Endodermal cell (in vitro differentiated cells): ENCODE results near the gene TDRD7. TPM values are rescaled to one million over a fixed set of nuclear protein-coding genes. Genes with fewer than 3 reads are reported as not detected.

Experiments used
- DNase-seq: peaks from one replicate; pipeline ENCODE4 v3.0.0-alpha.2; 2017
- H3K27ac ChIP-seq: 2 replicates; pipeline ENCODE4 v1.5.1; 2013; ENCODE audit warnings: mild to moderate bottlenecking, low read depth, low read length, moderate library complexity
- H3K27me3 ChIP-seq: 2 replicates; pipeline ENCODE4 v1.6.1; 2013; ENCODE audit warnings: mild to moderate bottlenecking, low read length, moderate library complexity; ENCODE audit not compliant: insufficient read depth, control insufficient read depth, poor library complexity, severe bottlenecking
- H3K36me3 ChIP-seq: 2 replicates; pipeline ENCODE4 v1.7.0; 2013; ENCODE audit warnings: mild to moderate bottlenecking, low read length, moderate library complexity; ENCODE audit not compliant: control insufficient read depth, insufficient read depth
- H3K4me1 ChIP-seq: one replicate; pipeline ENCODE4 v1.7.0; 2013; ENCODE audit warnings: low read length; ENCODE audit not compliant: control insufficient read depth, insufficient read depth
- H3K4me3 ChIP-seq: 2 replicates; pipeline ENCODE4 v1.5.1; 2013; ENCODE audit warnings: mild to moderate bottlenecking, low read length, moderate library complexity
- H3K9ac ChIP-seq: 2 replicates; pipeline ENCODE4 v1.6.1; 2013; ENCODE audit warnings: mild to moderate bottlenecking, low read length, moderate library complexity; ENCODE audit not compliant: poor library complexity, severe bottlenecking; ENCODE audit errors: extremely low read depth
- H3K9me3 ChIP-seq: 2 replicates; pipeline ENCODE4 v1.6.1; 2013; ENCODE audit warnings: mild to moderate bottlenecking, low read length, moderate library complexity; ENCODE audit not compliant: control insufficient read depth
- H3K27ac Mint-ChIP-seq: 2 replicates; pipeline ENCODE4 v1.8.0; 2020; ENCODE audit warnings: mixed read lengths
- H3K27me3 Mint-ChIP-seq: 2 replicates; pipeline ENCODE4 v1.8.0; 2021; ENCODE audit warnings: mild to moderate bottlenecking, mixed read lengths; ENCODE audit not compliant: insufficient read depth
- H3K36me3 Mint-ChIP-seq: 2 replicates; pipeline ENCODE4 v1.8.0; 2020; ENCODE audit warnings: low read depth, mixed read lengths
- H3K4me1 Mint-ChIP-seq: 2 replicates; pipeline ENCODE4 v1.8.0; 2020; ENCODE audit warnings: mixed read lengths
- H3K4me3 Mint-ChIP-seq: 2 replicates; pipeline ENCODE4 v1.8.0; 2020; ENCODE audit warnings: mild to moderate bottlenecking, moderate library complexity, mixed read lengths
- H3K9me3 Mint-ChIP-seq: 2 replicates; pipeline ENCODE4 v1.8.0; 2020; ENCODE audit warnings: mild to moderate bottlenecking, mixed read lengths
- WGBS, 2 experiments: methylation state at CpG; one replicate each; pipeline versions ENCODE4 v1.1.5 to v1.1.7; 2013; ENCODE audit warnings: missing lambda C conversion rate in 2 of 2, mixed read lengths in 1 of 2; ENCODE audit not compliant: insufficient coverage in 1 of 2, insufficient read length in 1 of 2; 5-methylcytosine and 5-hydroxymethylcytosine counted together
- total RNA-seq, 2 donors: library from RNA; stranded (reverse); fragmentation: NEBNext Ultra II Directional in 1 of 2; extraction: Animal tissue kit (Norgen Biotek cat#: 25700) in 1 of 2; gene quantifications; 2 replicates in 1 of 2; 3 replicates in 1 of 2; pipeline ENCODE4 v1.2.1, GENCODE V29; 2021
- TF ChIP-seq, protein P1 (sequence below): fragments of 200-600 bp; sonication (generic); conservative IDR thresholded peaks from 2 replicates; pipeline ENCODE4 v1.5.0; 2021; ENCODE audit warnings: antibody characterized with exemption, mild to moderate bottlenecking

The TDRD7 gene
- total RNA-seq, 2 donors from 2014 or later = 25.9 to 31.9 TPM

DNA sequence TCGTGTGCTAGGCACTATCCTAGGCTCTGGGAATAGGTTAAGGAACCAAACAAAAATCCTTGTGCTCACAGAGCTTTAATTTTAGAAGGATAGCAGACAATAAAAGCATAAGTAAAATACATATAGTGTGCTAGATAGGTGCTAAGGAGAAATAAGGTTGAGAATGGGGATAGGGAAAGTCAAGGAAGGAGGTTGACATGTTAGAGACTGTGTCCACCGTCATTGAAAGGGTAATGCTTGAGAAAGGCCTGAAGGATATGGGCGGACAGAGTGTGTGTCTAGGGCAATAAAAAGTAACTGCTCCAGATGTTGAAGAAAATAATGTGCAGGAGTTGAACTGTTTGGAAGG is 482 bp upstream of the TDRD7 start:
- Mint-ChIP-seq H3K36me3 (no peaks in the 10 kb centered on the region), H3K4me1 (peaks cover 46% of the 10 kb centered on the region), H3K9me3 (peaks cover 6% of the 10 kb centered on the region), H3K27me3 (peaks cover 15% of the 10 kb centered on the region), H3K27ac (no peak overlapping the region), H3K4me3 (peak overlapping the region; percentile 82)
- WGBS, 2 experiments = 32 to 52% methylated on average over 2 to 3 of the region's 3 CpGs
- Histone ChIP-seq H3K27ac (no peak overlapping the region), H3K36me3 (no peaks in the 10 kb centered on the region), H3K27me3 (no peaks in the 10 kb centered on the region), H3K9me3 (peaks cover 8% of the 10 kb centered on the region), H3K4me1 (peaks cover 7% of the 10 kb centered on the region), H3K9ac (no peak overlapping the region), H3K4me3 (peak overlapping the region; percentile 93)
- TF ChIP-seq, protein P1, sequence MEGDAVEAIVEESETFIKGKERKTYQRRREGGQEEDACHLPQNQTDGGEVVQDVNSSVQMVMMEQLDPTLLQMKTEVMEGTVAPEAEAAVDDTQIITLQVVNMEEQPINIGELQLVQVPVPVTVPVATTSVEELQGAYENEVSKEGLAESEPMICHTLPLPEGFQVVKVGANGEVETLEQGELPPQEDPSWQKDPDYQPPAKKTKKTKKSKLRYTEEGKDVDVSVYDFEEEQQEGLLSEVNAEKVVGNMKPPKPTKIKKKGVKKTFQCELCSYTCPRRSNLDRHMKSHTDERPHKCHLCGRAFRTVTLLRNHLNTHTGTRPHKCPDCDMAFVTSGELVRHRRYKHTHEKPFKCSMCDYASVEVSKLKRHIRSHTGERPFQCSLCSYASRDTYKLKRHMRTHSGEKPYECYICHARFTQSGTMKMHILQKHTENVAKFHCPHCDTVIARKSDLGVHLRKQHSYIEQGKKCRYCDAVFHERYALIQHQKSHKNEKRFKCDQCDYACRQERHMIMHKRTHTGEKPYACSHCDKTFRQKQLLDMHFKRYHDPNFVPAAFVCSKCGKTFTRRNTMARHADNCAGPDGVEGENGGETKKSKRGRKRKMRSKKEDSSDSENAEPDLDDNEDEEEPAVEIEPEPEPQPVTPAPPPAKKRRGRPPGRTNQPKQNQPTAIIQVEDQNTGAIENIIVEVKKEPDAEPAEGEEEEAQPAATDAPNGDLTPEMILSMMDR = no peak
- no peak for DNase-seq

DNA sequence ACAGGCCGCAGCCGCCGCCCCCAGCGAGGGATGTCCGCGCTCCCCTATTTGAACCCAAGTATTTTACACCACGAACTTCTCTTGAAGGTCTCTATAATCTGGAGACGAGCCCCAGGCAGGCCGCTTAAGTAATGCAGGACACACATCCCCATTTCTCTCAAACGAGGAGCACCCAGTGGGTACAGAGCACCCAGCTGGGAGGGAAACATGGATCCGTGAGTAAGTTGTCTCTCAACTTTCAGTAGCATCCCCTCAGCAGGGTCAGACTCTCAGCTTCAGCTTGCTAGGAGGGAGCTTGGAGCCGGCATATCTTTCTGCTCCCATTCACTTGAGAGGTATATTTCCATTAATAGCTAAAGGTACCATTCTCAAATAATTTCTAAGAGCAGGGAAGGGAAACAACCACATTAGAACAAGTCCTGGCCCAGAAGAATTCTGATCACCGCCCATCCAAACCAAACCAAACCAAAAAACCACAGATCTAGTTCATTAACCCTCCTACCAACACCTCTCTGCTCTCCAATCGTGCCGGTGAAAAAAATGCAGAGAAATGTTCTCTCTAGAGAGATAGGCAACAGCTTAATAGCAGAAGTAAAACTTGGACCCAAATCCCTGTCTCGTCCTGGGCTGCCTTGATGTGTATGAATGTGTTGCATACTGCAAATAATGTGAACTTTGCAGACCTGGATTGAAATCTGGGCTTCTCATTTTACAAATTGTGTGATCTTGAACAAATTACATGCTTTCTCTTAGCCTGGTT is 910 bp downstream of the TDRD7 start:
- Mint-ChIP-seq H3K4me1 (peaks cover 45% of the 10 kb centered on the region), H3K4me3 (peak overlapping the region; percentile 82), H3K27ac (peak overlapping the region; percentile 74), H3K36me3 (peaks cover 4% of the 10 kb centered on the region), H3K27me3 (peaks cover 15% of the 10 kb centered on the region), H3K9me3 (peaks cover 6% of the 10 kb centered on the region)
- Histone ChIP-seq H3K27ac (no peak overlapping the region), H3K4me3 (peak overlapping the region; percentile 93), H3K36me3 (no peaks in the 10 kb centered on the region), H3K4me1 (peaks cover 7% of the 10 kb centered on the region), H3K9ac (peak overlapping the region; percentile 42), H3K27me3 (no peaks in the 10 kb centered on the region), H3K9me3 (peaks cover 8% of the 10 kb centered on the region)
- TF ChIP-seq, protein P1 = no peak
- 21 to 42% methylated on average over 6 to 16 of the region's 16 CpGs for WGBS, 2 experiments
- DNase-seq = no peak

DNA sequence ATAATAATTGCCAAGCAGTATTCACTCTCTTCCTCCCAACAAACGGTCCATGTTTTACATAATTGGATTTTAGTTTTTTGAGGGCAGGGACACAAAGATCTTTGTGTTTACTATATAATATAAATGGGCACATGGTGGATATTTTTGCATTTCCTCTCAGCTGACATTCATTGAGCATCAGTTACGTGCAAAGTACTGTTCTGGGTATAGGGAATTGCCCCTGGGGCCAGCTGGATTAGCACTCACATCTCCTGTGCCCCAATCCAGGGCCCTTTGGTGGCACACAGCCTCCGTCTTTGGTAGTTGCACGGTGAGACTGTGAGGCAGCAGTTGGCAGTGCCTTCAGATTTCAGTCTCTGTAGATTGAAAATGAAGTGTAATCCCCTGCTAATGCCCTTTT is 1.6 kb downstream of the TDRD7 start:
- Histone ChIP-seq H3K4me3 (peak overlapping the region; percentile 93), H3K9me3 (peaks cover 7% of the 10 kb centered on the region), H3K27me3 (no peaks in the 10 kb centered on the region), H3K27ac (no peak overlapping the region), H3K36me3 (no peaks in the 10 kb centered on the region), H3K4me1 (peaks cover 7% of the 10 kb centered on the region), H3K9ac (peak overlapping the region; percentile 42)
- TF ChIP-seq, protein P1 = no peak
- Mint-ChIP-seq H3K4me3 (peak overlapping the region; percentile 82), H3K4me1 (peaks cover 51% of the 10 kb centered on the region), H3K27ac (no peak overlapping the region), H3K27me3 (peaks cover 15% of the 10 kb centered on the region), H3K9me3 (peaks cover 5% of the 10 kb centered on the region), H3K36me3 (peaks cover 4% of the 10 kb centered on the region)
- WGBS, 2 experiments = 81 to 92% methylated on average over 4 of the region's 4 CpGs
- no peak for DNase-seq
